GM23338 (cell line): ENCODE measurements around the gene MYO1E. TPM values are rescaled to one million over a fixed set of nuclear protein-coding genes. Genes with fewer than 3 reads are reported as not detected.

ENCODE experiments used
- ATAC-seq: fragments of 200-7000 bp; cut with Tn5 transposase; 3 replicates; pipeline ENCODE4 v1.9.1; 2020
- DNase-seq: peaks from one replicate; pipeline ENCODE4 v3.0.0-alpha.2; 2015; ENCODE audit warnings: low spot score
- H2AFZ ChIP-seq: fragments of 200-600 bp; sonication (generic); 2 replicates; pipeline ENCODE4 v1.8.0; 2016; ENCODE audit warnings: antibody characterized with exemption, mild to moderate bottlenecking, moderate library complexity
- H3F3A ChIP-seq: fragments of 200-600 bp; sonication (generic); replicated peaks from 2 replicates; pipeline ENCODE4 v1.8.0; 2017; ENCODE audit warnings: antibody characterized with exemption, mixed run types, low read depth
- H3K27ac ChIP-seq: fragments of 200-600 bp; sonication (generic); 2 replicates; pipeline ENCODE4 v1.6.1; 2016; ENCODE audit warnings: low read depth
- H3K27me3 ChIP-seq: fragments of 200-600 bp; sonication (generic); 2 replicates; pipeline ENCODE4 v1.8.0; 2016; ENCODE audit warnings: mild to moderate bottlenecking, mixed run types, moderate library complexity; ENCODE audit not compliant: insufficient read depth
- H3K36me3 ChIP-seq: fragments of 200-600 bp; sonication (generic); 2 replicates; pipeline ENCODE4 v1.8.0; 2016; ENCODE audit warnings: mild to moderate bottlenecking; ENCODE audit not compliant: insufficient read depth
- H3K4me1 ChIP-seq: fragments of 200-600 bp; sonication (generic); 2 replicates; pipeline ENCODE4 v1.8.0; 2016; ENCODE audit warnings: mild to moderate bottlenecking, moderate library complexity; ENCODE audit not compliant: insufficient read depth
- H3K4me2 ChIP-seq: fragments of 200-600 bp; sonication (generic); 2 replicates; pipeline ENCODE4 v1.7.1; 2017; ENCODE audit warnings: mixed run types
- H3K4me3 ChIP-seq: fragments of 200-600 bp; sonication (generic); 2 replicates; pipeline ENCODE4 v1.6.1; 2016; ENCODE audit warnings: mixed run types
- H3K79me2 ChIP-seq: fragments of 200-600 bp; sonication (generic); replicated peaks from 2 replicates; pipeline ENCODE4 v1.8.0; 2017; ENCODE audit warnings: mild to moderate bottlenecking; ENCODE audit not compliant: insufficient read depth
- H3K9me2 ChIP-seq: fragments of 200-600 bp; sonication (generic); 2 replicates; pipeline ENCODE4 v1.8.0; 2017; ENCODE audit not compliant: insufficient read depth
- H4K20me1 ChIP-seq: fragments of 200-600 bp; sonication (generic); replicated peaks from 2 replicates; pipeline ENCODE4 v1.8.0; 2017; ENCODE audit warnings: mild to moderate bottlenecking; ENCODE audit not compliant: insufficient read depth
- H3K27ac Mint-ChIP-seq: 2 replicates; pipeline ENCODE4 v1.8.0; 2020; ENCODE audit warnings: inconsistent platforms, mild to moderate bottlenecking, moderate library complexity, mixed read lengths
- H3K27me3 Mint-ChIP-seq: 3 replicates; pipeline ENCODE4 v1.8.0; 2022; ENCODE audit warnings: low read depth, mild to moderate bottlenecking, moderate library complexity, mixed read lengths, inconsistent platforms; ENCODE audit not compliant: insufficient read depth, poor library complexity
- H3K36me3 Mint-ChIP-seq: 3 replicates; pipeline ENCODE4 v1.8.0; 2021; ENCODE audit warnings: low read depth, mild to moderate bottlenecking, inconsistent platforms, moderate library complexity, mixed read lengths
- H3K4me1 Mint-ChIP-seq: 3 replicates; pipeline ENCODE4 v1.8.0; 2020; ENCODE audit warnings: mild to moderate bottlenecking, inconsistent platforms, mixed read lengths
- H3K4me3 Mint-ChIP-seq: 3 replicates; pipeline ENCODE4 v1.8.0; 2021; ENCODE audit warnings: moderate library complexity, mild to moderate bottlenecking, inconsistent platforms, mixed read lengths
- H3K9me3 Mint-ChIP-seq: 3 replicates; pipeline ENCODE4 v1.8.0; 2020; ENCODE audit warnings: moderate library complexity, mild to moderate bottlenecking, inconsistent platforms, mixed read lengths
- CREB1 ChIP-seq: fragments of 250-450 bp; sonication (Bioruptor Pico); IDR thresholded peaks from 2 replicates; pipeline ENCODE4 v1.5.0; 2020; ENCODE audit warnings: low read depth, mild to moderate bottlenecking, moderate library complexity
- CTCF ChIP-seq, 2 experiments: fragments of 200-600 bp in 1 of 2; sonication (generic) in 1 of 2; conservative IDR thresholded peaks; 2 replicates each; pipeline versions ENCODE4 v1.5.1 to v1.6.1; 2016 to 2017; ENCODE audit warnings: antibody characterized with exemption in 2 of 2, low read depth in 2 of 2, mild to moderate bottlenecking in 2 of 2, moderate library complexity in 1 of 2
- ETS1 ChIP-seq: IDR thresholded peaks from 2 replicates; pipeline ENCODE4 v1.6.1; 2016; ENCODE audit warnings: antibody characterized with exemption
- EZH2 ChIP-seq: fragments of 200-600 bp; sonication (generic); IDR thresholded peaks from one replicate; pipeline ENCODE4 v1.8.0; 2017; ENCODE audit warnings: antibody characterized with exemption, mild to moderate bottlenecking, low read depth; ENCODE audit not compliant: unreplicated experiment
- EZH2phosphoT487 ChIP-seq: fragments of 200-600 bp; sonication (generic); IDR thresholded peaks from one replicate; pipeline ENCODE4 v1.8.1; 2018; ENCODE audit warnings: antibody characterized with exemption; ENCODE audit not compliant: unreplicated experiment
- JUNB ChIP-seq: IDR thresholded peaks from one replicate; pipeline ENCODE4 v1.6.1; 2016; ENCODE audit warnings: antibody characterized with exemption; ENCODE audit not compliant: unreplicated experiment
- NANOG ChIP-seq: IDR thresholded peaks from 2 replicates; pipeline ENCODE4 v1.6.1; 2016; ENCODE audit warnings: antibody characterized with exemption, borderline replicate concordance
- POLR2AphosphoS5 ChIP-seq: IDR thresholded peaks from 2 replicates; pipeline ENCODE4 v1.6.1; 2016; ENCODE audit warnings: antibody characterized with exemption, low read depth
- STAT1 ChIP-seq: IDR thresholded peaks from one replicate; pipeline ENCODE4 v1.6.1; 2016; ENCODE audit warnings: antibody characterized with exemption; ENCODE audit not compliant: unreplicated experiment
- ZNF114 ChIP-seq: fragments of 250-450 bp; sonication (Bioruptor Pico); IDR thresholded peaks from 2 replicates; pipeline ENCODE4 v1.5.0; 2020; ENCODE audit warnings: mild to moderate bottlenecking, moderate library complexity
- ZNF462 ChIP-seq: fragments of 250-450 bp; sonication (Bioruptor Pico); IDR thresholded peaks from 2 replicates; pipeline ENCODE4 v1.5.0; 2020; ENCODE audit warnings: mild to moderate bottlenecking, moderate library complexity
- polyA plus RNA-seq: library from polyadenylated mRNA; unstranded; fragments of >200 nt; fragmentation: Nextera tagmentation; extraction: Ambion mirVana; gene quantifications from 2 replicates; pipeline ENCODE4 v1.2.1, GENCODE V29; 2016
- total RNA-seq: library from RNA; depleted of rRNA; stranded (reverse); fragments of >200 nt; shearing (Covaris generic); gene quantifications from 2 replicates; pipeline ENCODE4 v1.2.3, GENCODE V29; 2014

The MYO1E gene
- total and polyA plus RNA-seq, 2 experiments from 2014 or later: 68.3 to 131 TPM

GRCh38 chr15:59194639-59195325 lies 177.9 kb downstream of the MYO1E start (continued):
- TF ChIP-seq ZNF462 (CRISPR knock-in tag) (no peak), ZNF114 (no peak), POLR2AphosphoS5 (no peak), EZH2phosphoT487 (no peak), CREB1 (no peak), STAT1 (no peak), JUNB (no peak)

- Histone ChIP-seq H3K4me2 (no peak overlapping the region), H3K4me1 (no peaks in the 10 kb centered on the region), H3K36me3 (peaks cover 21% of the 10 kb centered on the region), H3K27me3 (no peaks in the 10 kb centered on the region), H3K27ac (no peak overlapping the region), H3K4me3 (no peak overlapping the region), H4K20me1 (no peaks in the 10 kb centered on the region), H3K9me2 (no peaks in the 10 kb centered on the region), H3K79me2 (no peaks in the 10 kb centered on the region), H2AFZ (no peak overlapping the region), H3F3A (no peaks in the 10 kb centered on the region)
- Mint-ChIP-seq H3K27me3 (no peaks in the 10 kb centered on the region), H3K36me3 (peaks cover 44% of the 10 kb centered on the region), H3K9me3 (no peaks in the 10 kb centered on the region), H3K4me1 (no peaks in the 10 kb centered on the region), H3K27ac (no peak overlapping the region), H3K4me3 (no peak overlapping the region)
- ATAC-seq: no peak
- TF ChIP-seq CTCF (conservative IDR thresholded peaks at IDR 0.05; ENCODE audit: low read depth in 2 of 2) (no peak), ETS1 (no peak), ZNF114 (no peak), EZH2phosphoT487 (no peak), NANOG (no peak), EZH2 (no peak)
- DNase-seq: no peak
Observed at GRCh38 chr15:59191855-59192237, 180.8 kb downstream of the MYO1E start.
